ENCODE results near the gene COQ9. TPM values are rescaled to one million over a fixed set of nuclear protein-coding genes. Genes with fewer than 3 reads are reported as not detected.

Gene COQ9
- total RNA-seq, 1 donor from 2014 or later: 37.8 TPM

- Mint-ChIP-seq H3K4me3 (ENCODE audit: unreplicated experiment) (peak within 1 kb of the TSS; percentile 83), H3K27me3 (ENCODE audit: unreplicated experiment) (peaks cover 10% of the 10 kb centered on the region), H3K4me1 (ENCODE audit: unreplicated experiment) (peaks cover 18% of the 10 kb centered on the region), H3K9me3 (ENCODE audit: unreplicated experiment) (no peaks in the 10 kb centered on the region), H3K36me3 (ENCODE audit: unreplicated experiment) (no peaks in the 10 kb centered on the region), H3K27ac (ENCODE audit: unreplicated experiment) (no peak within 1 kb of the TSS)
- peak; percentile 91 for DNase-seq (ENCODE audit: extremely low spot score, unreplicated experiment)
- no peak for TF ChIP-seq CTCF (IDR thresholded peaks at IDR 0.05)
Observed at GRCh38 chr16:57485916-57486857, 38.9 kb downstream of the COQ9 start, which contains the start of gene DOK4. Gene DOK4 (minus strand): TSS chr16:57486493. CDS start chr16:57479507, 6,986 bp downstream.

- H3K27ac Mint-ChIP-seq (ENCODE audit: unreplicated experiment): no peak overlapping the region
- peaks cover 18% of the 10 kb centered on the region for H3K4me1 Mint-ChIP-seq (ENCODE audit: unreplicated experiment)
- no peak for TF ChIP-seq CTCF (IDR thresholded peaks at IDR 0.05)
- no peaks in the 10 kb centered on the region for H3K36me3 Mint-ChIP-seq (ENCODE audit: unreplicated experiment)
- H3K9me3 Mint-ChIP-seq (ENCODE audit: unreplicated experiment): no peaks in the 10 kb centered on the region
- peaks cover 18% of the 10 kb centered on the region for H3K27me3 Mint-ChIP-seq (ENCODE audit: unreplicated experiment)
- DNase-seq (ENCODE audit: extremely low spot score, unreplicated experiment): no peak
- peak overlapping the region; percentile 69 for H3K4me3 Mint-ChIP-seq (ENCODE audit: unreplicated experiment)
Observed at GRCh38 chr16:57486858-57487834, 39.9 kb downstream of the COQ9 start.

- Mint-ChIP-seq H3K27me3 (ENCODE audit: unreplicated experiment) (peaks cover 27% of the 10 kb centered on the region), H3K27ac (ENCODE audit: unreplicated experiment) (no peak overlapping the region), H3K4me3 (ENCODE audit: unreplicated experiment) (no peak overlapping the region), H3K4me1 (ENCODE audit: unreplicated experiment) (peaks cover 18% of the 10 kb centered on the region), H3K36me3 (ENCODE audit: unreplicated experiment) (no peaks in the 10 kb centered on the region), H3K9me3 (ENCODE audit: unreplicated experiment) (no peaks in the 10 kb centered on the region)
- no peak for DNase-seq (ENCODE audit: extremely low spot score, unreplicated experiment)
- TF ChIP-seq CTCF (IDR thresholded peaks at IDR 0.05): no peak
Observed at GRCh38 chr16:57489229-57489628, 42.0 kb downstream of the COQ9 start.

- no peak for DNase-seq (ENCODE audit: extremely low spot score, unreplicated experiment)
- Mint-ChIP-seq H3K9me3 (ENCODE audit: unreplicated experiment) (no peaks in the 10 kb centered on the region), H3K27me3 (ENCODE audit: unreplicated experiment) (peaks cover 35% of the 10 kb centered on the region), H3K4me3 (ENCODE audit: unreplicated experiment) (no peak overlapping the region), H3K27ac (ENCODE audit: unreplicated experiment) (no peak overlapping the region), H3K4me1 (ENCODE audit: unreplicated experiment) (no peaks in the 10 kb centered on the region), H3K36me3 (ENCODE audit: unreplicated experiment) (no peaks in the 10 kb centered on the region)
- no peak for TF ChIP-seq CTCF (IDR thresholded peaks at IDR 0.05)
Observed at GRCh38 chr16:57493767-57494166, 46.5 kb downstream of the COQ9 start.
